ENCODE data around the gene MISP. TPM values are rescaled to one million over a fixed set of nuclear protein-coding genes. Genes with fewer than 3 reads are reported as not detected.

Gene MISP
- total and polyA plus RNA-seq, 9 of the 15 experiments (the other 6 are each of a cell fraction or from before 2014, with no cell fraction given), result 0.04 to 0.29 (median 0.05) TPM; not detected in 5

GRCh38 chr19:718991-719512 lies 31.9 kb upstream of the MISP start (continued):
- TF ChIP-seq KLF13 (tag; IDR thresholded peaks at IDR 0.05; ENCODE audit: borderline replicate concordance, low read depth) (no peak), DNMT1 (IDR thresholded peaks at IDR 0.05) (no peak), ARID1B (IDR thresholded peaks at IDR 0.05) (no peak), ZNF436 (CRISPR knock-in tag; IDR thresholded peaks at IDR 0.05) (no peak), CBFA2T3 (IDR thresholded peaks at IDR 0.05) (no peak), L3MBTL2 (IDR thresholded peaks at IDR 0.05) (peak; percentile 20; the same call in 1 of the 2 replicates), SAP30 (IDR thresholded peaks at IDR 0.05; ENCODE audit: borderline replicate concordance, insufficient read depth, low read depth, low read length, poor library complexity, severe bottlenecking) (no peak), KHSRP (IDR thresholded peaks at IDR 0.05) (no peak), ZNF644 (tag; IDR thresholded peaks at IDR 0.05; ENCODE audit: low read depth) (no peak), RBM34 (IDR thresholded peaks at IDR 0.05; ENCODE audit: borderline replicate concordance, insufficient read depth, low read length) (no peak), KLF10 (CRISPR knock-in tag; IDR thresholded peaks at IDR 0.05) (no peak), ZNF184 (CRISPR knock-in tag; IDR thresholded peaks at IDR 0.05) (no peak), POLR2G (IDR thresholded peaks at IDR 0.05; ENCODE audit: low read depth, low read length) (no peak), NCOR1 (IDR thresholded peaks at IDR 0.05) (no peak), ZNF212 (CRISPR knock-in tag; IDR thresholded peaks at IDR 0.05) (no peak), HDAC2 (IDR thresholded peaks at IDR 0.05) (no peak), HMG20A (CRISPR knock-in tag; conservative IDR thresholded peaks at IDR 0.05) (no peak), PRMT5 (CRISPR knock-in tag; IDR thresholded peaks at IDR 0.05) (no peak), SMARCA4 (IDR thresholded peaks at IDR 0.05) (no peak), RB1 (IDR thresholded peaks at IDR 0.05; ENCODE audit: low read depth) (no peak), ZBTB33 (CRISPR knock-in tag; IDR thresholded peaks at IDR 0.05) (peak; percentile 67), CEBPB (tag; IDR thresholded peaks at IDR 0.05) (peak; percentile 92), CREB3L1 (IDR thresholded peaks at IDR 0.05; ENCODE audit: borderline replicate concordance, low read depth) (no peak), CBX5 (IDR thresholded peaks at IDR 0.05; ENCODE audit: borderline replicate concordance, low read depth) (no peak), SRSF7 (optimal IDR thresholded peaks at IDR 0.05; ENCODE audit: low read depth, low read length) (no peak), TCF7L2 (IDR thresholded peaks at IDR 0.05; ENCODE audit: low read depth, low read length) (no peak)
- TF ChIP-seq, protein P1, sequence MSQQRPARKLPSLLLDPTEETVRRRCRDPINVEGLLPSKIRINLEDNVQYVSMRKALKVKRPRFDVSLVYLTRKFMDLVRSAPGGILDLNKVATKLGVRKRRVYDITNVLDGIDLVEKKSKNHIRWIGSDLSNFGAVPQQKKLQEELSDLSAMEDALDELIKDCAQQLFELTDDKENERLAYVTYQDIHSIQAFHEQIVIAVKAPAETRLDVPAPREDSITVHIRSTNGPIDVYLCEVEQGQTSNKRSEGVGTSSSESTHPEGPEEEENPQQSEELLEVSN (IDR thresholded peaks at IDR 0.05; ENCODE audit: borderline replicate concordance in 1 of 2, extremely low read depth in 1 of 2, insufficient read depth in 1 of 2, insufficient read length in 1 of 2, low read depth in 1 of 2, low read length in 1 of 2, poor library complexity in 1 of 2, severe bottlenecking in 1 of 2), result peak in 1 of 2 experiments; percentile 69
